PC-9 (cell line): ENCODE data around the gene GLRX3. TPM values are rescaled to one million over a fixed set of nuclear protein-coding genes. Genes with fewer than 3 reads are reported as not detected.

Source experiments
- BruUV-seq: library from RNA; stranded (reverse); fragments of 400-500 nt; replicated peaks from 2 replicates; lab custom pipeline; 2021; lab: Mats Ljungman, UMichigan
- CTCF ChIA-PET: fragments of 300-600 bp; sonication (Branson Sonifier 250); formaldehyde crosslinking; loops from one replicate; lab custom pipeline; 2022; ENCODE audit warnings: antibody characterized with exemption; lab: Charles Lee
- POLR2A ChIA-PET: fragments of 300-600 bp; sonication (Branson Sonifier 250); formaldehyde crosslinking; loops from one replicate; lab custom pipeline; 2022; ENCODE audit warnings: antibody characterized with exemption; ENCODE audit not compliant: unreplicated experiment; lab: Charles Lee
- DNase-seq, 2 experiments: peaks; one replicate each; pipeline versions ENCODE4 v3.0.0 to v3.0.0-alpha.2; 2015 to 2022; ENCODE audit warnings: mixed read lengths in 1 of 2
- H2AFZ ChIP-seq: fragments of 200-600 bp; sonication (generic); 2 replicates; pipeline ENCODE4 v1.8.1; 2017; ENCODE audit warnings: antibody characterized with exemption
- H3F3A ChIP-seq: fragments of 200-600 bp; sonication (generic); 2 replicates; pipeline ENCODE4 v1.8.1; 2017; ENCODE audit warnings: antibody characterized with exemption, mild to moderate bottlenecking, low read depth; ENCODE audit not compliant: insufficient read depth
- H3K27ac ChIP-seq: fragments of 200-600 bp; sonication (generic); 2 replicates; pipeline ENCODE4 v1.6.1; 2016; ENCODE audit warnings: mixed run types
- H3K27me3 ChIP-seq: fragments of 200-600 bp; sonication (generic); 2 replicates; pipeline ENCODE4 v1.6.1; 2016; ENCODE audit warnings: low read depth, mixed run types; ENCODE audit not compliant: insufficient read depth
- H3K36me3 ChIP-seq: fragments of 200-600 bp; sonication (generic); 2 replicates; pipeline ENCODE4 v1.6.1; 2016; ENCODE audit warnings: low read depth, mixed run types
- H3K4me1 ChIP-seq: fragments of 200-600 bp; sonication (generic); replicated peaks from 2 replicates; pipeline ENCODE4 v1.6.1; 2016; ENCODE audit warnings: mixed run types; ENCODE audit not compliant: insufficient read depth
- H3K4me2 ChIP-seq: fragments of 200-600 bp; sonication (generic); 2 replicates; pipeline ENCODE4 v1.6.1; 2017; ENCODE audit warnings: mixed run types
- H3K4me3 ChIP-seq: fragments of 200-600 bp; sonication (generic); 2 replicates; pipeline ENCODE4 v1.6.1; 2016; ENCODE audit warnings: mixed run types
- H3K79me2 ChIP-seq: fragments of 200-600 bp; sonication (generic); 2 replicates; pipeline ENCODE4 v1.6.1; 2017; ENCODE audit warnings: low read depth, mixed run types
- H3K9me2 ChIP-seq: fragments of 200-600 bp; sonication (generic); 2 replicates; pipeline ENCODE4 v1.8.1; 2017; ENCODE audit warnings: mild to moderate bottlenecking; ENCODE audit not compliant: insufficient read depth
- H3K9me3 ChIP-seq: fragments of 200-600 bp; sonication (generic); 2 replicates; pipeline ENCODE4 v1.8.1; 2016; ENCODE audit warnings: low read depth; ENCODE audit not compliant: insufficient read depth
- H4K20me1 ChIP-seq: fragments of 200-600 bp; sonication (generic); 2 replicates; pipeline ENCODE4 v1.8.1; 2017; ENCODE audit not compliant: insufficient read depth
- CTCF ChIP-seq: fragments of 200-600 bp; sonication (generic); conservative IDR thresholded peaks from 2 replicates; pipeline ENCODE4 v1.6.1; 2017; ENCODE audit warnings: mixed run types, antibody characterized with exemption, mild to moderate bottlenecking, moderate library complexity
- EZH2 ChIP-seq: fragments of 200-600 bp; sonication (generic); IDR thresholded peaks from 2 replicates; pipeline ENCODE4 v1.8.0; 2017; ENCODE audit warnings: antibody characterized with exemption, low read depth
- intact Hi-C: fragments of 100-400 bp; cut with micrococcal nuclease; formaldehyde crosslinking; loops from one replicate; pipeline ENCODE4 v1.10.0; 2022; ENCODE audit not compliant: unreplicated experiment
- total RNA-seq: library from RNA; stranded (reverse); gene quantifications from 2 replicates; pipeline ENCODE4 v1.2.3, GENCODE V29; 2021

GLRX3 gene
- total RNA-seq, 1 experiment from 2014 or later = 78.0 TPM

DNA sequence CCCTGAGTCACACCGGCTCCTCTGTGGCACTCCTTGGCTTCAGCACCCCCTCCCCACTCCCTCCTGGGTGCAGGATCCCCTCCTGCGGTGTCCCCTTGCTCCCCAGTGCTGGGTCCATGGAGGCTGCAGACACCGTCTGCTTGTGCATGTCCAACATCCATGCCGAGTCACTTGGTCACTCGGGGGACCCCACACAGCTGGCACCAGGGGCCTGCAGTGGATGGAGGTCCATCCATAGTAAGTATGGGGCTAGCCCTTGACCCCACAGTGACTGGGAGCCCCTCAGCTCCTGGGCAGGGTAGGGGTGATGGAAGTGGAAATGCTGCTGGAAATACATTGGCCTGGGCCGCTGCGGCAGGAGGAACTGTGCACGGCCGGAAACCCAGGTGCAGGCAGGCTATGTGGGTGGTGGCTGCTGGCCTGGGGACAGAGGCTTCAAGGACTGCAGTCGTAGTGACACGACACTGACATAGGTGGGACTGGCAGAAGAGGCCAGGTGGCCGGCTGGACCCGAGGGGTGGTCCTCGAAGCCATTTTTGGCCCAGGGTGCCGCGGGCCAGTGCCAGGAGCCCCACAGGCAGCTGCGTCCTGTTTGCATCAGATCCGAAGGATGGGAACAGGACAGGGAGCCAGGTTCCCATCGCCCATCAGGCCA, 58.9 kb downstream of the GLRX3 start:
- Histone ChIP-seq H3K36me3 (no peaks in the 10 kb centered on the region), H4K20me1 (no peaks in the 10 kb centered on the region), H3K9me2 (no peaks in the 10 kb centered on the region), H3K4me1 (no peaks in the 10 kb centered on the region), H3K79me2 (no peaks in the 10 kb centered on the region), H3K4me2 (no peak overlapping the region), H3K4me3 (no peak overlapping the region), H3K27me3 (no peaks in the 10 kb centered on the region), H3K9me3 (no peaks in the 10 kb centered on the region), H3K27ac (no peak overlapping the region), H2AFZ (no peak overlapping the region), H3F3A (no peaks in the 10 kb centered on the region)
- intact Hi-C loops = no loop called here
- no TSS peak for BruUV-seq
- no peak for DNase-seq
- CTCF ChIA-PET = no interaction called here
- TF ChIP-seq EZH2 (no peak), CTCF (no peak)
- POLR2A ChIA-PET = no interaction called here

DNA sequence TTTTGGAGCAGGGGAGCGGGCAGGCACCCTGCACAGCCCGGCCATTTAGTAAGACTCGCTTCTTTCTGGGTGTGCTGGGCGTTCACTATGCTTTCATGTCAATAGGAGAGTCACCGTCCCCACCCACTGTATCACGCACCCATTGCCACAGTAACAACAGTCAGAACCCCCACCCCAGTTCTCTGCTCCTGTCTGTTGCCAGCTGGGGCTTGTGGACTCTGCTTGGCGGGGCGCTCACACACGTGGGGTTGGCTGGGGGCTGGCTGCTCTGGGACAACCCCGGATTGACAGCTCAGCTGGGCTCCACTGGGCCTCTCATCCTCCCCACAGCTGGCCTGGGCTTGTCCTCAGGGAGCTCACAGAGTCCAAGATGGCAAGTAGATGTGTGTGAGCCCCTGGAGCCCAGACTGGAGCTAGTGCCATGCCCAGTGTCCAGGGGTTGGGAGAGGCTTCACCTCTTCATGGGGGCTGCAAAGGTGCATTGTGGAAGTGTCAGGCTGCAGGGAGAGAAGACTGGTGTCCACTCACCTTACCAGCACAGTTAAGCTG, 59.6 kb downstream of the GLRX3 start:
- Histone ChIP-seq H3K79me2 (no peaks in the 10 kb centered on the region), H3K9me3 (no peaks in the 10 kb centered on the region), H3K4me1 (no peaks in the 10 kb centered on the region), H3K36me3 (no peaks in the 10 kb centered on the region), H3K9me2 (no peaks in the 10 kb centered on the region), H2AFZ (no peak overlapping the region), H3K4me2 (no peak overlapping the region), H3K4me3 (no peak overlapping the region), H3K27me3 (no peaks in the 10 kb centered on the region), H4K20me1 (no peaks in the 10 kb centered on the region), H3F3A (no peaks in the 10 kb centered on the region), H3K27ac (no peak overlapping the region)
- CTCF ChIA-PET = no interaction called here
- intact Hi-C loops = no loop called here
- POLR2A ChIA-PET = no interaction called here
- no peak for DNase-seq
- TF ChIP-seq CTCF (no peak), EZH2 (no peak)
- BruUV-seq = no TSS peak

- H3K79me2 ChIP-seq = no peaks in the 10 kb centered on the region
- ChIA-PET POLR2A (no interaction called here), CTCF (no interaction called here)
- H3K27ac ChIP-seq = no peak overlapping the region
- no peaks in the 10 kb centered on the region for H4K20me1 ChIP-seq
- H2AFZ ChIP-seq = no peak overlapping the region
- H3K4me3 ChIP-seq = no peak overlapping the region
- no peaks in the 10 kb centered on the region for H3K36me3 ChIP-seq
- BruUV-seq = no TSS peak
- H3K27me3 ChIP-seq = no peaks in the 10 kb centered on the region
- no peaks in the 10 kb centered on the region for H3K4me1 ChIP-seq
- TF ChIP-seq EZH2 = no peak
- no peak for TF ChIP-seq CTCF
- no peaks in the 10 kb centered on the region for H3F3A ChIP-seq
- intact Hi-C loops = no loop called here
- DNase-seq = no peak
- no peaks in the 10 kb centered on the region for H3K9me2 ChIP-seq
- H3K9me3 ChIP-seq = no peaks in the 10 kb centered on the region
- H3K4me2 ChIP-seq = no peak overlapping the region
Observed at GRCh38 chr10:130196511-130197487, 60.6 kb downstream of the GLRX3 start.
